ENCODE results near the gene ROCK1. TPM values are rescaled to one million over a fixed set of nuclear protein-coding genes. Genes with fewer than 3 reads are reported as not detected.

The ROCK1 gene
- total and polyA plus RNA-seq, 2 of the 8 experiments (the other 6 are each of a cell fraction or from before 2014, with no cell fraction given) = 4.2 to 48.9 TPM

GRCh38 chr18:21112543-21113105 is 1.0 kb upstream of the ROCK1 start (continued):
- no peak for TF ChIP-seq ATF2 (IDR thresholded peaks at IDR 0.05; ENCODE audit: low read length)

Measured in H1 (cell line).